Stimulated activated naive CD4-positive, alpha-beta T cell treated with Interleukin-2 at 50 U/mL for 16 hours (primary cell): ENCODE data around the gene MARK1.

Source experiments
- DNase-seq: peaks from one replicate; lab custom pipeline; 2025; lab: John Stamatoyannopoulos, UW

Gene MARK1

DNA sequence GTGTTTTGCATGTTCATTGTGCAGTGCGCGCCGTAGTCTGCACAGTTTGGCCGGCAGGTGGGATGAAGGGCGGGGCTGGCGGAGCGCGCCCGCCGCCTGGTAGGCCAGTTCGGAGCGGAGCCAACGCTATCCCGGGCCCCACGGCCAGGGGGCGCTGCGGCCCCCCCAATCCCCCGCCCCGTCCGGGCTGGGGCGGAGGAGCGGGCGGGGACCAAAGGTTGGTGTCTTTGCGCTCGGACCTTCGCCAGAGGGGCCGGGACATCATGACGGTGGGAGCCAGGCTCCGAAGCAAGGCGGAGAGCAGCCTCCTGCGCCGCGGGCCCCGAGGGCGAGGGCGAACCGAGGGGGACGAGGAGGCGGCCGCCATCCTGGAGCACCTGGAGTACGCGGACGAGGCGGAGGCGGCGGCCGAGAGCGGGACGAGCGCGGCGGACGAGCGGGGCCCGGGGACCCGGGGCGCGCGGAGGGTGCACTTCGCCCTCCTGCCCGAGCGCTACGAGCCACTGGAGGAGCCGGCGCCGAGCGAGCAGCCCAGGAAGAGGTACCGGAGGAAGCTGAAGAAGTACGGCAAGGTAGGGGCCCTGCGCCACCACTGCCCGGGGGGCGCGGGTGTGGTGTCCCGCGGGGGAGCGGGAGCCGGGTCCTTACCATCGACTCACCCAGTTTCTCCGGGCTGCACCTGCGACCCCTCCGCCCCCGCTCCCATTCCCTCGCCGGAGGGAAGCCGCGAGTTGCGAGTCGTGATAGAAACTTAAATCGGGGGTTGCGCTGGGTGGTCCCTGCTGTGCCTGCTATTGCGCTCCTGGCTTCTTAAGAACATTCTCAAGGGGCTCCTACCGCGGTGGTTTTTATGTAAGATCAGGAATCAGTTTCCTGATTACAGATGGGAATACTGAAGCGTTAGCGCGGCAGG, 162.5 kb downstream of the MARK1 start, which contains the start of gene C1orf115:
Gene C1orf115 (plus strand): TSS at position 224 of the 913 bp plus-strand sequence. CDS start 40 bp downstream, at position 264.
- DNase-seq, result peak; percentile 53

DNA sequence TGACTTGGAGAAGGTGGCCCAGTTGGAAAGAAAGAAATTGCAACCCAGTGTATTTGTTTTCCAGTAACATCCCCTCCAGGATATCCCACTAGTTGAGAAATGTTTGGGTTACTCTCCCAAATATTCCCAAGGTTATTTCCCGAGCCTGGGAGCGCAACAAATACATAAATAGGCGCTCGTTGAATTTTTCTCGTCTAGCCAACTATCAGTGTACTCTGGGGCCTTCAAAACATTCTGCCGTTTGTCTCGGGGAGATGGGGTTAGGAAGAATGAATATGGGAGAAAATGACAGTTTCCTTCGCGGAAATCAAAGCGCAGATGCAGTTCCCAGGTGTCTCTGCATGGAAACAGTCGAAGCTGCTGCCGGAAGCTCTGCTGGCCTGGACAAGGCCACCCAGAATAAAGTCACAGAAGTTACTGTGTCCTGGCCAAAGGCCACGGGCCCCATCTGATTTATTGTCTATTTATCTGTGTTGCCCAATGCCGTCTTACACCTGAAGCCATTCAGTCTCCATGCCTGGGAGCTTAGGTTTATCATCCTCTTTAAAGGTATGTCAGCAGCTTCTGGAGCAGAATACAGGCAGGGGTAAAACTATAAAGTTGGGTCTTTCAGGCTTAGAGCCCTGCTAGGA, 163.2 kb downstream of the MARK1 start:
- DNase-seq, result no peak

DNA sequence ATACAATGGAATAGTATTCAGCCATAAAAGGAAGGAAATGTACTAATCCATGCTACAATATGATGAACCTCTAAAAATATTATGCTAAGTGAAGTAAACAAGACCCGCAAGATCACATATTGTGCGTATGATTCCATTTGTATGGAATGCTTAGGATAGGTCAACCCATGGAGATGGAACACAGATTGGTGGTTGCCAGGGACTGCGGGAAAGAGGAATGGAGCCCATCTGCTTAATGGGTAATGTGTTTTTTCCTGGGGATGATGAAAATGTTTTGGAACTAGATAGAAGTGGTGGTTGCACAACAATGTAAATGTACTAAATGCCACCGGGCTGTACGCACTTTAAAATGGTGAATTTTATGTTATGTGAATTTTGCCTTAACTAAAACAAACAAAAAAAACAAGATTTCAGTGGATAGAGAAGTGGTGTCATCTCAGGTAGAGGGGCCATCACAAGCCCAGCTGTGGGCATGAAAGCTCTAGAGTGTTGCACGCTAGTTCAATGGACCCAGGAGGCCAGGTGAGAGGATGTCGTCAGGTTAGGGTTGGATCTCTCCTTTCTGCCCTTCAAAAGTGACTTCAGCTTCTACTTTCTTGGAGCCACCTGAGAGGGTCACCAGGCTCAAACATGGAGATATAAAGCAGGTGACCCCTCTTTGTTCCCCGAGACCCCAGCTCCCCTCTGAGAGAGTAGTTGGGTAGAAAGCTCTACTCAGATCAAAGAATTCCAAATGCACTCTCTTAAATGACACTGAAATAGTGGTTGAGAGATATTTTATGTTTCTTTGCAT, 164.7 kb downstream of the MARK1 start:
- DNase-seq, result no peak

DNA sequence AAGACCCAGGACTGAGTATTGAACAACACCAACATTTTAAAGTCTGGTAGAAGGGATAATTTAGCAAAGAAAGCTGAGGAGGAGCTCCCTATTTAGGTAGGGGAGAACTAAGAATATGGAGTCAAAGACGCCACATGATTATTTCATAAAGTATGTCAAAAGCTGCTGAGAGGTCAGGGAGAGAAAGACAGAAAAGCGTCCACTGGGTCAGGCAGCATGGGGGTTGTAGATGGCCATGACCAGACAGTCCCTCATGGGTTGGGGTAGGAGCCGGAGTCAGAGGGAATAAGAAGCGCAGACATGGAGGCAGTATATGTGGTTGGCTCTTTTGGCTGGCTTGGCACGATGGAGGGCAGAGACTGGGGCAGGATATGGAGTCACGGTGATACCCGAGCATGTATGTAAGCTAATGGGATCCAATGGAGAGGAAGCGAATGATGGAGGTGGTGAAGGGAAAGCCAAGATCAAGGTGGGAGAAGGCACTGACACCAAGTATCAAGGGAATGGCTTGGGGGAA, 167.0 kb downstream of the MARK1 start:
- DNase-seq, result no peak

DNA sequence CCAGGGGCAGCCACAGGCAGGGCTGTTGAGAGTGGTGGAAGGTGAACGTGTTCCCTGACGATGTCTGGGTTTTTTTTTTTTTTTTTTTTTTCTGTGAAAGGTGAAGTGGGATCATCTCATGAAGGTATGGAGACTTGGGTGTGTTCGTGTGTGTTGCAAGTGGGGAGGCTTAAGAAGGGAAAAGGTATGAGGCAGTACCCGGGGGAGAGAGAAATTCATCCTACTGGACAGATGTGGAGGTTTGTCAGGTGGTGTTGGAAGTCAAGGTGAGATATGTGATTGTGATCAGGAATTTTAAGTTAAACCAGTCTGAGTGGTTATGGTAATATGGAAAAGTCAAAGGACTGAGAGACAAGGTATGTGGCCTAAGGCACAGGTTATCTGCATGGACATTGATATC, 167.5 kb downstream of the MARK1 start:
- DNase-seq, result no peak

DNA sequence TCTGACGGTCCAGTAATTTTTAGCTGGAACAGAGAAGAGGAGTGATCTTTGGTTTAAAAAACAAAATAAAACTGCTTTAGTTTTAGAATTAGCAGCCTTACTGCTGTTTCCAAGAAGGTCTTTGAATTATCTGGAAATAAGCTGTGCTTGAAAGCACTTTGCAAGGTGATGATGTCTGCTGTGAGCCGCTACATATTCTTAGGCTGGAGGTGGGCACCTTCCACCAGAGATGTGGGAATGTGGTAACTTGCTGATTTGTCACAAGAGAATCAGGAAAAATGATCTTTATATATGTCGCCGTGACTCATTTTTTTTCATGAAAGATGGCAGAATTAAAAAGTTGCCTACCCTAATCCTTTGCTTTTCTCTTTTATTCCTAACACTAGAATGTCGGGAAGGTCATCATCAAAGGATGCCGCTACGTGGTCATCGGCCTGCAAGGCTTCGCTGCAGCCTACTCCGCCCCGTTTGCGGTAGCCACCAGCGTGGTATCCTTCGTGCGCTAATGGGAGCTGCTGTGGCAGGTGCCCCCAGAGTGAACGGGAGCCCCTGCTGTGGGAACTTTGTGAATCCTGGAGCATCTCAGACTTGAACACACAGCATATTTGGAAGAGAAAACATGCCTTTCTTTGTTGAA, 168.4 kb downstream of the MARK1 start:
- DNase-seq, result no peak

DNA sequence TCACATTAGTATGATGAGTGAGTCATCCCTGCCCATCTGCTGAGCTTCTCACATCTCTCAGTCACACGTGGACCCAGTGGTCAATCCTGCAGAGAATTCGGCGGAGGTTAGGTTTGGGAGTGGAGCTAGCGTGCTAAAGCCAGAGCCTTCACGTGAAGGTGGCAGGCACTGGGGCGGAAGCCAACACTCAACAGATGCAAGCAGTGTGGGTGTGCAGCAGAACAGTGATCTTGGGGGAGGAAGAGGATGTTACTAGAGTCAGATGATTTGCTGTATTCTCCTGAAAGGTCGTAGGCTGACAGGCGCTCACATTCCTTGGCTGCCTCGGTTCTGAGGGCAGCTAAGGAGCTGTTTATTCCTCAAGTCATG, 168.9 kb downstream of the MARK1 start:
- no peak for DNase-seq

DNA sequence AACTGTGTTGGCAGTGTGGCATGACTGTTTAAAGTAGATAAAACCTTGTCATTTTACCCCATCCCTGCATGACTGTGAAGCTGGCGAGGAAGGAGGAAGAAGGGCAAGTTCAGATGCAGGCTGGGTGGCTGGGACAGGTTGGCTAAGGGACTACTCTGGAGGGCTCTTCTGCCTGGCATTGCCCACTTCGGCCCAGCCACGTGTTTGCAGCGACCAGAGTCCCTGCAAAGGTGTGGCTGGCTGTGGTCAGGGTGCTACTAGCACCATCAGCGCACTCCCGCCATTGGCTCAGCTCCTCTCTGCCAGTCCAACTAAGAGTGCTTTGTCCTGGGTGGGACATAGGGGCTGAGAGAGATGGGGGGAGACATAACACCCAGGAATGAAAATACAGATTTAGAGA, 169.4 kb downstream of the MARK1 start:
- no peak for DNase-seq

DNA sequence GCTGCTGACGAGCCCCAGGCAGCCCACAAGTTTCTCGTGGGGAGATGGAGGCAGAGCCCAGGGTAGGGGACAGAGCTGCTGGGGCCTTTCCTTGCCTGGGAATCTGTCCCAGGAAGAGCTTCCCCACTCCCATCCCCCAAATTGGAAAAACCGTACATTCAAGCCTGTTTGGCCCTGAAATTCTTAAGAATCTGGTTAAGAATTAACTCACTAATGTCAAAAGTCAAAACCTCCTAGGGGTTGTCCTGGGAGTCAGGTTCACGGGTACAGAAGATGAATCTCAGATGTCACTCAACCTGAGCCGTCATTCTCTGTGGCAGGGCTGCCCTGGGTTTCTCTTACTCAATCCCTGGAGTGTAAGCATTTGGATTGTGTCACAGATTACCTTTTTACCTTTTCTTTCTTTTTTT, 170.7 kb downstream of the MARK1 start:
- DNase-seq, result no peak

DNA sequence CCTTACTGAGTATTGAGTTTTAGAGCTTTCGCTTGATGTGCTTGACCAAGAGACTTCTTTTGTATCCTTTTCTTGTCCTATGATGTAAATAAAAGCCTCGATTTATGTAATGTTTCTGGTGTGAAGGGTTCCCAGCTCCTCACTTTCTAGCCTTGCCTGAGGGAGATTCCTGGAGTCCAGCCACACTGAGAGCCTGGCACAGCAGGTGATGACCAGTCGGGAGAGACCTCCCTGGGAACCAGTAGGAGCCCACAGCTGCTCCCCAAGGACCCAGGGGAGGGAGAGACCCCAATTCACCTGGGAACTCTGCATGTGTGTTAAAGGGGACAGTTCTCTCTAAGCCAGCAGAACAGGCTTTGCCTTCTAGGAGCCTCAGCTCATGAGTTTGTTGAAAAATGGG, 171.1 kb downstream of the MARK1 start:
- DNase-seq, result no peak

DNA sequence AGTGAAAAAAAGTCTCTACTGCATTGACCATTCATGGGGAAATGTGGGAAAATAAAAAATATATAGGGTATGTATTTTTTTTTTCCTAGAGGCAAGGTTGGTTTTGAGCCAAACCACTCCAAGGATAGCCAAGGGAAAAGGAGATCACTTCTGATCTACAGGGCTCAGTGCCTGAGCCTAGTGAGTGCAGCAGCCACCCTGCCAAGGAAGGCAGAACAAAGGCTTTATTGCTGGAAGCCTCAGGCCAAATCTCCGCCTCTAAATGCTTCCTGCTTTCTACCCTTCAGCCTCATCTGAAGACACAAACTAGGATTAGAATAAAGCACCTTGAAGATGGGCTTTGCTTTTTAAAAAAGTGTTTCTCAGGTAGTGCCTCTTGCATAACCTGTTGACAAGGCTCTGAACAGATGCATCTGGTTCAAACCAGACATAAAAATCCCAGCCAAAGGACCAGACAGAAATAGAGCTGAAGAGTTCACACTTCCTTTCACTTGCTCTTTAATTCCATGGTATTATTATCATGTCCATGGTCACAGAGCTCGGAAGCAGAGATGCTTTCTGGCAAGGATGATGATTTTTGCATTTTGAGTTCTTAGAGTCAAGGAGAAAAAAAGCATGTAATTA, 172.7 kb downstream of the MARK1 start:
- DNase-seq, result no peak

DNA sequence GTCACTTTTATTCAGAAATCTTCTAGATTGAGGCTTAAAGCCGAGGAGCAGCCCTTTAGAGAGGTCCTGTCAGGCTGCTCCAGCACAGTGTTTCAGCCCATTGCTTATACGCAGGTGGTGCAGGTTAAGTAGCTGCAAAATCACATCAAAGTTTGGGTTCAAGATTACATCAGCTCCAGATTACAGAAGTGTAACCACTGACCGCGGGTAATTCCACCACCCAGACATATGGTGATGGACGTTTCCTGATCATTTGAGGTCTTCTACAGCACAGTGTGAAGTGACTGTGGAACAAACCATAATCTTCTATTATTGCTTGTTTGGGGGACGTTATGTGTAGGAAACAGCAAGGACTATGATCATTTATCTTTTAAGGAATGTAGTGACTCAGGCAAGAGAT, 174.0 kb downstream of the MARK1 start:
- no peak for DNase-seq

DNA sequence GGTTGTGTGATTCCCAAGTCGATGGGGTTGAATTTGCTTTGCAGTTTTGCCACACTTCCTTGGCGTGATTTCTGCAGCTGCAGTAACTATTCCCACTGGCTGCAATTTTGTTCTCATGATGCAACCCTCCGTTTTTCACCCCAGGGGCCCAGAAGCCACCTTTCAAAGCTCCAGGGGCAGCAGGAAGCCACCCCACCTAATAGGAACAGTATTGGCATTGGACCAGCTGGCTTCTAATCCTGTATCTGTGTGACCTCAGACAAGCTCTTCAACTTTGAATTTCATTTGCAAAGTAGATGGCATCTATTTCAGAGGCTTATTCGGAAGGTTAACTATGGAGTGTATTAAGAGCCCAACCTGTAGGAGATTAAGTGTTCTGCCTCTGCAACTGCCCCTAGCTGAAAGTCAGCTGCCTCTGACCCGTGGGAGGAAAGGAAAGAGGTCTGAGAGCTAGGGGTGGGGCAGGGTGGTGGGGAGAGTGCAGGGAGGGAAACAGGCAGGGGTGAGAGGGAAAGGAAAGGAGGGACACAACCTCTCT, 174.9 kb downstream of the MARK1 start:
- DNase-seq, result no peak

DNA sequence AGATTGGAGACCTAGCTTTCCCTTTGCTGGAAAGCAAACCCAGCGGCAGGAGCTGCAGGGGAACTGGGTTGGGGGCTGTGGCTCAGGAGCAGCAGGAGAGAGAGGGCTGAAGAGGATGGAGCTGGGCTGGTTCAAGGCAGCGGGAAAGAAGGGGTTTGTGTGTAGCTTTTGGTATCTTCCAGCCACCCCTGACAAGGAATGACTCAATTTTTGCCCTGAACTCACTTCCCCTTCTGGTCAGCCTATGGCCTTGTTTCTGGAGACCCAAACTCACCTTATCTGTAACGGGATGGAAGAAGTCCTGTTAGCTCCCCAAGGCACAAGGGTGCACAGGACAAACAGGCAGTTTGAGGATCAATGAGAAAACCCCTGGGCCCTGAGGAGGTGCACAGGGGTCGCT, 175.4 kb downstream of the MARK1 start:
- no peak for DNase-seq

DNA sequence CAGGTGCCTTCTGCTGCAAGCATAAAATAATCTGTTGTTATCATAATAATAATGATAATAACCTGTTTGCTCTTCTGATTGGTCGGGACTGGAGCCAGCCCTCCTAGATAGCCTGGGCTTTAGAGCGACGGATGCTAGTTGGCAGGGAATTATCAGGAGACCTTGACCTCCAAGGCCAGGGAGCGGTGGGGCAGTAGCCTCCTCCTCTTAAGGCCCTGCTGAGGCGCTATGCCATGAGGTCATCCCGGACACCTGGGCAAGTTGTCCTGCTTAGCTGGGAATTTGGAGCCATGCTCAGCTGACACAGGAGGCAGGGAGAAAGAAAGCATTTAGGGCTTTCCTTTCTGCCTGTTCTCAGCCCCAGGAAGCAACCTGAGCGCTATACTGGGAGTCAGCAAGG, 177.8 kb downstream of the MARK1 start:
- DNase-seq, result no peak

DNA sequence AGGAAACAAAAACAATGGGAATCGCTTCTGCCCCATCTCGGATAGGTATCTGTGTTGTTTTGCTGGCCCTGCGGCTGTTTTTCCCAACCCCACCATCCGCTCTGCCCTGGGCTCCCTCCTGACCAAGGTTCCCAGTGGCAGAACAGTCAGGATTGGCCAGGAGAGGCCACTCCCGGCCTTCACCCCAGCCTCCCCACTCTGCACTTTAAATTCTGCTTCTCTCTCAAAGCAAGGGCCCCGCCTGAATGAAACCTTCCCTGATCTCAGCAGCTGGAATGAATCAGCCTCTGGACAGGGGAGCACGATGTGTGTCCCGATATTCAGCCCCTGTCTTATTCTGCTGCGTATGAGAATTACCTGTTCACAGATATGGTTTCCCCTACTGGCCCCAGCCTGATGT, 178.5 kb downstream of the MARK1 start:
- DNase-seq, result no peak

DNA sequence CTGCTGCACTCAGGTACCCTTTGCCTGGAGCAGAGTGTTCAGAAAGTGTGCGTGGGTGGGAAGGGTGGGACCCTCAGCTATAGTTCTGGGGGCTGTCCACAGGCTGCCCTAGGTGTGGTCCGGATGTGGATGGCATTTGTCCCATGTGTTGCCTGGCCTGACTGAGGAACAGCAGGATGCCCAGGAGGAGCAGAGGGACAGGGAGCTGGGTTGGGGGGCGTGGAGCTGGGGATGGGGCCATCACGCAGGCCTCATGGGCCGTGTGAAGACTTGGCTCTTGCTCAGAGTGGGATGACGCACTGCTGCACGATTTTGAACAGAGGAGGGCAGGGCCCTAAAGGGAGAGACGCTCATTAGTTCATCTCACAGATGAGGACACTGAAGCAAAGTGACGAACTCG, 179.2 kb downstream of the MARK1 start:
- DNase-seq, result no peak

DNA sequence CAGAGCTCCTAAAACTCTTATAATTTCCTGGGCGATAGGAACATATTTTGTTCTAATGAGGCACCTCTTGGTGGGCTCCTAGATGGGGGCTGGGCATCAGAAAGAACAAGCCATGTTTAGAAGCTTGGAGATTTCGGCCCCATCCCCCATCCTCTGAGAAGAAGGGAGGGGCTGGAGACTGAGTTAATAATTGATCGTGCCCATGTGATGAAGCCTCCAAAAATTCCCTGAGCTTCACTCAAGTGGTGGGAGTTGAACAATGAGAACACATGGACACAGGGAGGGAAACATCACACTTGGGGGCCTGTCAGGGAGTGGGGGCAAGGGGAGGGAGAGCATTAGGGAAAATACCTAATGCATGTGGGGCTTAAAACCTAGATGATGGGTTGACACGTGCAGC, 180.3 kb downstream of the MARK1 start:
- no peak for DNase-seq

DNA sequence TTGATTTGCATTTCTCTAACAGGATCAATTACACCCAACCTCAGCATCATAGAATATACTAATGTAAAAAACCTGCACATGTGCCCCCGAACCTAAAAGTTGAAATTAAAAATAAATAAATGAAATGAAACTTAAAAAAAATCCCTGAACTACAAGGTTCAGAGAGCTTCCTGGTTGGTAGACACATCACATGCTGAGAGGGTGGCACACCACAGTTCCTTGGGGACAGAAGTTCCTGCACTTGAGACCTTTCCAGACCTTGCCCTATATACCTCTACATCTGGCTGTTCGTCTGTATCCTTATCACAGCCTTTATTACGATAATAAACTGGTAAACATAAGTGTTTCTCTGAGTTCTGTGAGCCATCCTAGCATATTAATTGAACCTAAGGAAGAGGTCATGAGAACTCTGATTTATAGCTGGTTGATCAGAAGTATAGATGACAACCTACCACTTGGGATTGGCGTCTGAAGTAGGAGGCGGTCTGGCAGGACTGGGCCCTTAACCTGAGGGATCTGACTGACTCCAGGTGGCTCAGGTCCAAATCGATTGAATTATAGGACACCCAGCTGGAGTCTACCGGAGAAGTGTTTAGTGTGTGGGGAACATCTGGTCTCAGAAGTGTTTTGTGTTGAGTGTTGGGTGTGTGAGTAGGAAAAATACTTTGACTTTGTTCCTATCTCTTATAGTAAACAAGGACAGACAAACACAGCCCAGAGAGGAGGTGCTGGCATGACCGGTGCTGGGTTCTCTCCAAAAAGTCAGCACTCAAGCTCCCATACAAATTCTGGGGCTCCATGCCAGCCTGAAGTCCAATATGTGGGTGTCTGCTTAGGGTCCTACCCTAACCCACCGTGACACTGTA, 181.2 kb downstream of the MARK1 start:
- no peak for DNase-seq

DNA sequence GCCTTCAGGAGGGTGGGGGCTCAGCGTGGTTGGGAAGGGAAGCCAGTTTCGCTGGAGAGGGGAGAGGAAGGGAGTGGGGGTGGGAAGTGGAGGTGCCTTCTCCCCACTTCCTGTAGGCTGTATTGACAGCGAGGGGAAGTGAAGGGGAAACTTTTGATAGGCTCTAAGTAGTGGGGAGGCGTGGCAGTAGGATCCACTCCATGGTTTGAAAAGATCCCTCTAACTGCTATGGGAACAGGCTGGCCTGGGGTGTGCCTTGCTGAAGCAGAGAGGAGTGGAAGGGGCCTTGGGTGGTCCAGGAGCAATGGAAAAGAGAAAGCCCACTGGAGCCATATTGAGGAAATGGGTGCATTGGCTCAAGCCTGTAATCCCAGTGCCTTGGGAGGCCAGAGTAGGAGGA, 182.4 kb downstream of the MARK1 start:
- DNase-seq, result no peak
